ENCODE data around the gene MINK1. TPM values are rescaled to one million over a fixed set of nuclear protein-coding genes. Genes with fewer than 3 reads are reported as not detected.

The MINK1 gene
- total and polyA plus RNA-seq, 2 of the 8 experiments (the other 6 are each of a cell fraction or from before 2014, with no cell fraction given), result 26.9 to 77.7 TPM

GRCh38 chr17:4944163-4944553, 111.0 kb downstream of the MINK1 start:
- H3K4me1 ChIP-seq (replicated peaks in 1 of 4; ENCODE audit: control insufficient read depth in 3 of 4, insufficient read depth in 4 of 4, low read length in 3 of 4), result peaks cover 3 to 10% (median 5%) of the 10 kb centered on the region in 4 experiments; a peak in 6 of 7 replicates
- H3K79me2 ChIP-seq (ENCODE audit: control insufficient read depth in 1 of 2, insufficient read depth in 2 of 2, low read length in 2 of 2), result peaks cover 8 to 58% of the 10 kb centered on the region in 2 experiments
- no peak for DNase-seq (ENCODE audit: low read depth in 1 of 2, low spot score in 2 of 2)
- no peak overlapping the region for H2AK5ac ChIP-seq (ENCODE audit: low read depth, low read length)
- no peak overlapping the region for H3K18ac ChIP-seq (ENCODE audit: extremely low read depth, low read length)
- H2BK20ac ChIP-seq (ENCODE audit: low read length), result no peak overlapping the region
- no peak overlapping the region for H4K5ac ChIP-seq (ENCODE audit: insufficient read length, low read depth, low read length)
- TF ChIP-seq EZH2 (IDR thresholded peaks at IDR 0.05; ENCODE audit: low read depth, low read length, severe bottlenecking) (no peak), ASH2L (IDR thresholded peaks at IDR 0.05; ENCODE audit: low read length) (no peak), SRF (IDR thresholded peaks at IDR 0.05; ENCODE audit: low read depth, low read length) (peak; percentile 49; the same call in 1 of the 2 replicates), SUZ12 (IDR thresholded peaks at IDR 0.05; ENCODE audit: low read length) (no peak), SIN3A (conservative IDR thresholded peaks at IDR 0.05 in 1 of 2, IDR thresholded peaks at IDR 0.05 in 1 of 2; ENCODE audit: low read depth in 1 of 2, low read length in 2 of 2) (no peak), USF2 (IDR thresholded peaks at IDR 0.05; ENCODE audit: low read length) (no peak), KDM4A (IDR thresholded peaks at IDR 0.05; ENCODE audit: low read depth, low read length, severe bottlenecking) (no peak)
- no peak overlapping the region for H3K14ac ChIP-seq (ENCODE audit: insufficient read length)
- H3K4me3 ChIP-seq (ENCODE audit: extremely low read depth in 1 of 4, insufficient read depth in 2 of 4, low read depth in 3 of 4, low read length in 4 of 4), result no peak overlapping the region
- H2BK5ac ChIP-seq (ENCODE audit: low read depth, low read length), result no peak overlapping the region
- H2AFZ ChIP-seq (ENCODE audit: low read length), result no peak overlapping the region
- no peak overlapping the region; a peak in 1 of 4 replicates for H3K4me2 ChIP-seq (ENCODE audit: insufficient read depth in 1 of 2, low read depth in 2 of 2, low read length in 2 of 2)
- H3K36me3 ChIP-seq (ENCODE audit: control insufficient read depth in 2 of 4, insufficient read depth in 4 of 4, low read length in 3 of 4), result peaks cover 8 to 42% (median 28%) of the 10 kb centered on the region in 4 experiments
- H3K27me3 ChIP-seq (replicated peaks in 1 of 4; ENCODE audit: control insufficient read depth in 3 of 4, extremely low read depth in 1 of 4, insufficient read depth in 3 of 4, low read length in 3 of 4), result no peaks in the 10 kb centered on the region
- WGBS, 2 experiments (ENCODE audit: extremely low coverage in 1 of 2, insufficient coverage in 1 of 2, insufficient read length in 1 of 2, insufficient replicate concordance in 2 of 2, low coverage in 1 of 2, low lambda C conversion rate in 2 of 2, missing lambda C conversion rate in 1 of 2), result 76% methylated on average over 3 of the region's 3 CpGs; no CpG with 5 or more reads in 1 of the 2 experiments
- no peak for FAIRE-seq
- no peak overlapping the region for H3K23ac ChIP-seq (ENCODE audit: insufficient read length)
- no peak overlapping the region for H2BK15ac ChIP-seq (ENCODE audit: low read length)
- peak overlapping the region; percentile 4 for H3K56ac ChIP-seq (replicated peaks; ENCODE audit: insufficient read length, low read depth, low read length)
- H2BK120ac ChIP-seq (replicated peaks; ENCODE audit: low read depth, low read length), result no peak overlapping the region
- peaks cover 16 to 23% of the 10 kb centered on the region in 2 experiments for H4K20me1 ChIP-seq (replicated peaks in 1 of 2; ENCODE audit: control insufficient read depth in 1 of 2, insufficient read depth in 2 of 2, low read length in 2 of 2)
- no peak overlapping the region for H4K91ac ChIP-seq (replicated peaks; ENCODE audit: insufficient read length, low read length)
- H3K79me1 ChIP-seq (ENCODE audit: low read depth, low read length), result peaks cover 3% of the 10 kb centered on the region
- ChIA-PET CTCF (ENCODE audit: partially characterized antibody) (interaction anchor here (2.1 kb wide), 1 partner anchor 12 kb away, joined by 12 read pairs; no protein-coding TSS in a partner anchor), POLR2A (ENCODE audit: partially characterized antibody) (interaction anchor here (0.6 to 32.4 kb wide), 12 partner anchors 3 to 213 kb away, joined by 3 to 987 read pairs (median 6); partner anchors contain the start of genes ENO3, MED11, PFN1 and RNF167)
- H3K27ac ChIP-seq (ENCODE audit: low read depth, low read length), result 0 out of 2 replicates have a peak overlapping the region, but pooled peaks have one; percentile 33
- H3K4ac ChIP-seq (replicated peaks; ENCODE audit: insufficient read length, low read depth, low read length), result no peak overlapping the region
- H3K9me3 ChIP-seq (ENCODE audit: insufficient read depth in 2 of 2, low read depth in 1 of 2, low read length in 1 of 2), result no peaks in the 10 kb centered on the region
- H3K23me2 ChIP-seq (ENCODE audit: low read depth, low read length), result peaks cover 20% of the 10 kb centered on the region
- 0 out of 2 replicates have a peak overlapping the region, but pooled peaks have one; percentile 48 for H4K8ac ChIP-seq (ENCODE audit: extremely low read depth, insufficient read depth, low read length)
- no peak overlapping the region for H3K9ac ChIP-seq (replicated peaks in 1 of 4; ENCODE audit: extremely low read depth in 1 of 4, low read depth in 3 of 4, low read length in 3 of 4)
- H2BK12ac ChIP-seq (ENCODE audit: low read depth, low read length), result no peak overlapping the region
